NCI-H2081 treated with DMSO at 0.1 percent for 48 hours (cell line): ENCODE data around the gene MGRN1.
A peak's percentile ranks its signal among the peaks of the same experiment; 100 is the strongest.
"Not testable (repeated sequence)": the region's sequence is repeated elsewhere in the genome, so short reads cannot be mapped to it uniquely, and the experiment has no call there.

Experiments
- DNase-seq: peaks from one replicate; lab custom pipeline; 2025; lab: John Stamatoyannopoulos, UW

The MGRN1 gene

GRCh38 chr16:4734730-4735535 lies 110.3 kb downstream of the MGRN1 start:
- DNase-seq = peak; percentile 1

GRCh38 chr16:4736546-4736945 lies 111.9 kb downstream of the MGRN1 start:
- no peak for DNase-seq

- no peak for DNase-seq
Measured at GRCh38 chr16:4737545-4737944, 112.9 kb downstream of the MGRN1 start.

GRCh38 chr16:4738370-4738769 lies 113.7 kb downstream of the MGRN1 start:
- not testable (repeated sequence) for DNase-seq
